ENCODE measurements around the gene NCOA7. TPM values are rescaled to one million over a fixed set of nuclear protein-coding genes. Genes with fewer than 3 reads are reported as not detected.

Gene NCOA7
- total RNA-seq, 1 experiment from 2014 or later: 13.8 TPM

- Histone ChIP-seq H3K9me3 (ENCODE audit: control insufficient read depth in 1 of 2, insufficient read depth in 1 of 2, low read depth in 1 of 2, low read length in 2 of 2) (no peaks in the 10 kb centered on the region), H3K9me2 (ENCODE audit: insufficient read depth) (no peaks in the 10 kb centered on the region), H2AFZ (ENCODE audit: low read depth, low read length, poor library complexity, severe bottlenecking) (no peak overlapping the region), H4K20me1 (ENCODE audit: insufficient read depth) (no peaks in the 10 kb centered on the region), H3K9ac (ENCODE audit: low read length) (peak overlapping the region; percentile 74), H3K27ac (ENCODE audit: low read depth, low read length) (peak overlapping the region; percentile 65), H3K27me3 (ENCODE audit: insufficient read depth, low read length) (no peaks in the 10 kb centered on the region), H3K79me2 (ENCODE audit: insufficient read depth, low read length) (peaks cover 4% of the 10 kb centered on the region), H3K4me2 (ENCODE audit: low read length) (peak overlapping the region; percentile 89), H3K4me3 (replicated peaks in 1 of 2; ENCODE audit: low read depth in 1 of 2, low read length in 2 of 2) (peak overlapping the region; percentile 69 to 73), H3K4me1 (ENCODE audit: control insufficient read depth in 1 of 2, insufficient read depth in 2 of 2, low read length in 2 of 2) (peaks cover 10 to 17% of the 10 kb centered on the region in 2 experiments; a peak in 3 of 4 replicates), H3K36me3 (ENCODE audit: control insufficient read depth in 1 of 2, insufficient read depth in 2 of 2, low read length in 2 of 2) (no peaks in the 10 kb centered on the region)
- no TSS peak for BruUV-seq (replicated peaks)
- DNase-seq (ENCODE audit: low read depth, low spot score) (no peak), ATAC-seq (no peak)
- ChIA-PET RAD21 (ENCODE audit: low non-redundant PET in 1 of 2, low total read pairs in 2 of 2, uncharacterized antibody in 2 of 2, unreplicated experiment in 2 of 2) (interaction anchor here in 1 of 2 experiments (1.6 kb wide), 1 partner anchor 166 kb away, joined by 7 read pairs; the partner anchor contains the start of gene NCOA7), CTCF (interaction anchor here (0.7 to 2.6 kb wide), 4 partner anchors 17 to 204 kb away, joined by 3 to 24 read pairs (median 8); partner anchors contain the start of gene NCOA7), POLR2A (interaction anchor here (0.7 kb wide), 1 partner anchor 8 kb away, joined by 3 read pairs; no protein-coding TSS in a partner anchor)
- intact Hi-C loops (cut with micrococcal nuclease): loop anchor here (2.0 kb wide), 1 partner anchor 167 kb away; the partner anchor contains the start of gene NCOA7
- TF ChIP-seq CBX3 (IDR thresholded peaks at IDR 0.05; ENCODE audit: low read depth) (no peak), EZH2phosphoT487 (IDR thresholded peaks at IDR 0.05; ENCODE audit: borderline replicate concordance) (no peak), CEBPB (IDR thresholded peaks at IDR 0.05; ENCODE audit: low read depth) (no peak), ZFX (IDR thresholded peaks at IDR 0.05) (no peak), POLR2A (IDR thresholded peaks at IDR 0.05; ENCODE audit: borderline replicate concordance, extremely low read depth, insufficient read depth, insufficient read length) (no peak), FOSL1 (IDR thresholded peaks at IDR 0.05; ENCODE audit: low read depth) (no peak), SRF (IDR thresholded peaks at IDR 0.05; ENCODE audit: low read depth) (no peak), JUND (IDR thresholded peaks at IDR 0.05) (no peak), EGR1 (IDR thresholded peaks at IDR 0.05; ENCODE audit: low read depth) (no peak), ELF1 (IDR thresholded peaks at IDR 0.05; ENCODE audit: borderline replicate concordance, low read depth) (no peak), POLR2AphosphoS5 (IDR thresholded peaks at IDR 0.05; ENCODE audit: low read depth, low read length) (no peak), REST (IDR thresholded peaks at IDR 0.05; ENCODE audit: low read depth) (no peak), ZBTB33 (IDR thresholded peaks at IDR 0.05; ENCODE audit: extremely low read depth, insufficient replicate concordance, low read length) (no peak)
- TF ChIP-seq, protein P1, sequence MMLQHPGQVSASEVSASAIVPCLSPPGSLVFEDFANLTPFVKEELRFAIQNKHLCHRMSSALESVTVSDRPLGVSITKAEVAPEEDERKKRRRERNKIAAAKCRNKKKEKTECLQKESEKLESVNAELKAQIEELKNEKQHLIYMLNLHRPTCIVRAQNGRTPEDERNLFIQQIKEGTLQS (IDR thresholded peaks at IDR 0.05): no peak
- TF ChIP-seq, protein P2, sequence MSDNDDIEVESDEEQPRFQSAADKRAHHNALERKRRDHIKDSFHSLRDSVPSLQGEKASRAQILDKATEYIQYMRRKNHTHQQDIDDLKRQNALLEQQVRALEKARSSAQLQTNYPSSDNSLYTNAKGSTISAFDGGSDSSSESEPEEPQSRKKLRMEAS (IDR thresholded peaks at IDR 0.05): no peak
- TF ChIP-seq, protein P3, sequence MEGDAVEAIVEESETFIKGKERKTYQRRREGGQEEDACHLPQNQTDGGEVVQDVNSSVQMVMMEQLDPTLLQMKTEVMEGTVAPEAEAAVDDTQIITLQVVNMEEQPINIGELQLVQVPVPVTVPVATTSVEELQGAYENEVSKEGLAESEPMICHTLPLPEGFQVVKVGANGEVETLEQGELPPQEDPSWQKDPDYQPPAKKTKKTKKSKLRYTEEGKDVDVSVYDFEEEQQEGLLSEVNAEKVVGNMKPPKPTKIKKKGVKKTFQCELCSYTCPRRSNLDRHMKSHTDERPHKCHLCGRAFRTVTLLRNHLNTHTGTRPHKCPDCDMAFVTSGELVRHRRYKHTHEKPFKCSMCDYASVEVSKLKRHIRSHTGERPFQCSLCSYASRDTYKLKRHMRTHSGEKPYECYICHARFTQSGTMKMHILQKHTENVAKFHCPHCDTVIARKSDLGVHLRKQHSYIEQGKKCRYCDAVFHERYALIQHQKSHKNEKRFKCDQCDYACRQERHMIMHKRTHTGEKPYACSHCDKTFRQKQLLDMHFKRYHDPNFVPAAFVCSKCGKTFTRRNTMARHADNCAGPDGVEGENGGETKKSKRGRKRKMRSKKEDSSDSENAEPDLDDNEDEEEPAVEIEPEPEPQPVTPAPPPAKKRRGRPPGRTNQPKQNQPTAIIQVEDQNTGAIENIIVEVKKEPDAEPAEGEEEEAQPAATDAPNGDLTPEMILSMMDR (IDR thresholded peaks at IDR 0.05 in 2 of 3, conservative IDR thresholded peaks at IDR 0.05 in 1 of 3; ENCODE audit: borderline replicate concordance in 1 of 3, insufficient read depth in 1 of 3, low read depth in 2 of 3, low read length in 2 of 3): no peak
Measured at GRCh38 chr6:125957391-125957693, 166.6 kb downstream of the NCOA7 start.
